ENCODE data around the gene NRROS.

Gene NRROS

DNA sequence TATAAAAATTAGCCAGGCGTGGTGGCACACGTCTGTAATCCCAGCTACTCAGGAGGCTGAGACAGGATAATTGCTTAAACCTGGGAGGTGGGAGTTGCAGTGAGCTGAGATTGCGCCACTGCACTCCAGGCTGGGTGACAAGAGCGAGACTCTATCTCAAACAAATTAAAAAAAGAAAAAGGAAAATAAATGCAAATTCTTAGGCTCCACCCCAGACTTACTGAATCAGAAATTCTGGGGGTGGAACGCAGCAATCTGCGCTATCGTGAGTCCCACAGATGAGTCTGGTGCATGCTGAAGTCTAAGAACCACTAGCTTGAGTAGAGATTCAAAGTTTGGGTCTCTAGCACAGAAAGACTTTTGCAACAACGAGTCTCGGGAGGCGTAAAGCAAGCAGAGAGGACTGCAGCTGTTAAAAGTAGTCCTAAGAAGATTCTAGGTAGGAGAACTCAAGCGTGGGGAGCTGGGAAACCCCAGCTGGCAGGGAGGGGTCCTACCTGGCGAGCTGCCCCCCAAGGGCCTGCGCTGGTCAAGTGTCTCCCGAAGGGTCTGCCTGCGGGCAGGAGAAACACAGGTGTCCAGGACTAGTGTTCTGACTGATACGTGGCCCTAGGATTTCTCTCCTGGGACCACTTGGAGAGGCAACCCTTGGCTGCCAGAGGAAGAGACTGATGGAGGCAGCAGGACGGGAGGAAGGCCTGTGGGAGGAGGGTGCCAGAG lies 50.6 kb downstream of the NRROS start:
- no peak for DNase-seq

DNA sequence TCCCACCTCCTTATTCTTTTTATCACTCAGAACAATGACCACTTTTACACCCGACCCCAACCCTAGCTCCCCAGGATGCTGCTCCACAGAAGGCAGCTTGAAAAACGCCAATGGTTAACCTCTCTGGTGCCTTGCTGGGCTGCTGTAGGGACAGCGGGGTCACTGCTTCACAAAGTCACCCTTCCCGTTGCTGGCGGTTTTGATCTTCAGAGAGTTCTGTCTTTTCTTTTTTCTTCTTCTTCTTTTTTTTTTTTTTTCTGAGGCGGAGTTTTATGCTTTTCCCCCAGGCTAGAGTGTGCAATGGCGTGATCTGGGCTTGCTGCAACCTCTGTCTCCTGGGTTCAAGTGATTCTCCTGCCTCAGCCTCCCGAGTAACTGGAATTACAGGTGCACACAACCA lies 51.9 kb downstream of the NRROS start:
- DNase-seq, result no peak

DNA sequence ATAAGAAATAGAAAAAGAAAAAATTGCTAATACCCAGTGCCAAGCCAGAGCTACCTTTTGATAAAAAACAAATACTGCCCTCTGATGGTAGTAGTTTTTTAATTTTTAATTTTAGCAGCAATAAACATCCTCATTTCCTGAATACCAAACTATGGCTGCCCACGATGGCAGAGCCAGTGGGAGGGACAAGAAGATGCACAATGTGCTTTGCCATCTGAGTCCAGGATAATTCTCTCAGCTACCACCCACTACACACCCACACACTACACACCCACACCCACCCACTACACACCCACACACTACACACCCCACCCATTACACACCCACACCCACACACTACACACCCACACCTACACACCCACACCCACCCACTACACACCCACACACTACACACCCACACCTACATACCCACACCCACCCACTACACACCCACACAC lies 54.7 kb downstream of the NRROS start:
- no peak for DNase-seq

DNA sequence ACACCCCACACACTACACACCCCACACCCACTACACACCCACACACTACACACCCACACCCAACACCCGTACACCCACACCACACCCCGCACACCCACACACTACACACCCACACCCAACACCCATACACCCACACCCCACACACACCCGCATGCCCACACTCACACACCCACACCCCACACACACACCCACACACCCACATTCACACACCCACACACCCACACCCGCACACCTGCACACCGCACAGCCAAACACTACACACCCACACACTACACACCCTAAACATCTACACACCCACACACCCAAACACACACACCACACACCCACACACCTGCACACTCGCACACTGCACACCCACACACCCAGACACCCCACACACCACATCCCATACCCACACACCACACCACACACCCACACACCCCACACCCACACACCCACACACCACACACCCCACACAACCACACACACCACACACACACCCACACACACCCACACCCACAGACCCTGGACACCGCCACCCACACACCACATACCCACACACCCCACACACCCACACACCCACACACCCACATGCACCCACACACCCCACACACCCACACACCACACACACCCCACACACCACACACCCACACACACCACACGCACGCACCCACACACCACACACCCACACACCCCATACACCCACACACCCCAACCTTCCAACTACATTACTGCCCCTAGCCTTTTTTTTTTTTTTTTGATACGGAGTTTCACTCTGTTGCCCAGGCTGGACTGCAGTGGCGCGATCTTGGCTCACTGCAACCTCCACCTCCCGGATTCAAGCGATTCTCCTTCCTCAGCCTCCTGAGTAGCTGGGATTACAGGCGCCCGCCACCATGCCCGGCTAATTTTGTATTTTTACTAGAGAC lies 55.7 kb downstream of the NRROS start:
- DNase-seq, result no peak

DNA sequence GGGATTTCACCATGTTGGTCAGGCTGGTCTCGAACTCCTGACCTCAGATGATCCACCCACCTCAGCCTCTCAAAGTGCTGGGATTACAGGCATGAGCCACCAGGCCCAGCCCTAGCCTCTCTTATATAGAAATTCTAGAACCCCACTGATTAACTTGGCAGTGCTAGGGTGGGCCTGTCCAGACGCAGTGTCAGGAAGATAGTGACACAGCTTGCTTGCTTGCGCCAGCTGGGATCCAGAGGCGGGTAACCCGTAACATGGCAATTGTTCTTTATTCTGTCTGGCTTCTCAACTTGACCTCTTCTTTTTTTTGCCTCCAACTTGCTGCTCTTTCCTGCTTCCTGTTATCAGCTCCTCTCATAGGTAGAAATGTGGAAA lies 56.3 kb downstream of the NRROS start:
- DNase-seq, result no peak

DNA sequence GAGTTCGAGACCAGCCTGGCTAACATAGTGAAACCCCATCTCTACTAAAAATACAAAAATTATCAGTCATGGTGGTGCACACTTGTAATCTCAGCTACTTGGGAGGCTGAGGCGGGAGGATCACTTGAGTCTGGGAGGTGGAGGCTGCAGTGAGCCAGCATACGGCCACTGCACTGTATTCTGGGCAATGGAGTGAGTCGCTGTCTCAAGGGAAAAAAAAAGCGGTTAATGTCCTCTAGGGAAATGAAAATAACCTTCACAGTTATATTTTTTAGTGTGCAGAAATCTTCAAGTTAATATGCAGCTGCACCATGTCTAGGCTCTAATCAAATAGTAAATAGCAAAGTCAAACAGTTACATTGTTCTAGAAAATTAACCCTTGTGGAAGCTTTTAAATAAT lies 57.8 kb downstream of the NRROS start:
- DNase-seq, result no peak

DNA sequence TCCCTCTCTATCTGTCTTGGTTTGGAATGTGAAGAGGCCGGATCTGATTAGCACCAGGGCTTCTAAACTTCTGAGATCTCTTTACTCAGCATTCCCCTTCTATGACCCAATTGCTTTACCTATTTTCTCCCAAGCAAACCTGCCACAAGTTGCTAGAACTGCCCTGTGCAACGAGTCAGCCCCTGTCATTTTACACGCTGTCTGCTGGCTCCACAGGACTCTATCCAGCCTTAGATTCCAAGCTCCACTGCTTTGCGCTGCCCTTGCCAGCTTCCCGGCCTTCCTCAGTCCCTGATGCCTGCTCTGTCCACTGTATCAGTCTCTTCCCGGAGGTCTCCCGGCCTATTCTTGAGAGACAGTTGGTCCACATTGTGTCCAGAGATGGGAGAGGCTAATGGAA lies 60.3 kb downstream of the NRROS start:
- no peak for DNase-seq

DNA sequence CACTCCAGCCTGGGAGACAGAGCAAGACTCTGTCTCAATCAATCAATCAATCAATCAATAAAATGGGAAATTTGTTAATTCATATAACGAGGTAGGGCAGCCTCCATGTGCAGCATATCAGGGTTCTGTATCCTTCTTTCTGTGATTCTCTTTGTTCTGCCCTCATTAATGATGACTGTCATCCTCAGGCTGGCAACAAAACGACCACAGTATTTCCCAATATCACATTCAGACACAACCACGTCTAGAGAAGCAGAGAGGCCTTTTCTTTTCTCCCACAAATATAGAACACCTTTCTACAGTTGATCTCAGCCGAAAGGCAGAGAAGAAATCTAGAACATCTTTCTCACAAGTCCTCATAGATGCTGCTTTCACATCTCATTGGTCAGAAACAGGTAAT lies 61.3 kb downstream of the NRROS start:
- DNase-seq, result no peak

DNA sequence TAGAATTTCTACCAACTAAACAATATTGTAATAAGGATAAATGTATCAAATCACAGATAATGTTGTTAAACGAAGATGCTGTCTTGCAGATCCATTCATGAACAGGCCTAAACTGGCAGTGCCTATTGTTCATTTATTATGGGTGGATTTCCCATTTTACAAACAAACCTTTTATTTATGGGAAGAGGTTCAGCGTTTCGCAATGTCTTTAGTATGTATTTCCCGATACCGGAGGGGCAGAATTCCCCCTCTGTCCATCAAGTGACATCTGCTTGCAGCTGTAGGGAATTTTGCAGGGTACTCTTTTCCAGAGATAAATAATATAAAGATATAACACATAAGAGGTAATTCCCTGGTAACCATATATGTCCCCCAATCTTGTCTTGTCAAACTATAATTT lies 66.8 kb downstream of the NRROS start:
- DNase-seq, result no peak

DNA sequence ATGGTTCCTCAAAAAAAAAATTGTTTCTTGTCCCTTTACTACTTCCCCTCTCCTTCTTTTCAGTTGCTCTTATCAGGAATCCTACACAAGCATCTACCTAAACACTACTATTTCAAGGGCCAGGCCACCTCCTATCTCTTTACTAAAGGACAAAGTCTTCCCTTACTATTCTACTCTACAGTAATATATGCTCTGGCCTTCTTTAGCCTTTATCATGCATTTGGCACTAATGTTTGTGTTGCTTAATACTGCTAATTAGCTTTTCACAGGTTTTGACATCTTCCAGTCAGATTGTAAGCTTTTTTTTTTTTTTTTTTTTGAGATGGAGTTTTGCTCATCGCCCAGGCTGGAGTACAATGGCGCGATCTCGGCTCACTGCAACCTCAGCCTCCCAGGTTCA lies 67.2 kb downstream of the NRROS start:
- no peak for DNase-seq

DNA sequence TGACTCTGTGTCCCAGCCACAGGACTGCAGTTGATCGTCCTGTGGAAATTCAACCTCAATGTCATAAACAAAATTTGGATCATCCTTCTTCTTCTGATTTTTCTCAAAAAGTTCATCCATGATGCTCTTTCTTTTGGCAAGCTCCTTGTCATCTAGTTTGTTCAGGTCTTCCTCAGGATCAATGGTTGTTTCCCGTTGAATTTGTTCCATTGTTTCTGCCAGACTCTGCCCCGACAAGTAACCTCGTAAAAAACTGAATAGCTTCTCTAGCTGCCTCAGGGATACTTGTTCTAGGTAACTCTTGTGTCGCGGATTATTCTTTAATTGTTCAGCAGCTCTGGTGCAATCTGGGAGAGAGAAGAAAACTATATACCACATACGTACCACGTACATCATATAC lies 68.1 kb downstream of the NRROS start:
- no peak for DNase-seq

DNA sequence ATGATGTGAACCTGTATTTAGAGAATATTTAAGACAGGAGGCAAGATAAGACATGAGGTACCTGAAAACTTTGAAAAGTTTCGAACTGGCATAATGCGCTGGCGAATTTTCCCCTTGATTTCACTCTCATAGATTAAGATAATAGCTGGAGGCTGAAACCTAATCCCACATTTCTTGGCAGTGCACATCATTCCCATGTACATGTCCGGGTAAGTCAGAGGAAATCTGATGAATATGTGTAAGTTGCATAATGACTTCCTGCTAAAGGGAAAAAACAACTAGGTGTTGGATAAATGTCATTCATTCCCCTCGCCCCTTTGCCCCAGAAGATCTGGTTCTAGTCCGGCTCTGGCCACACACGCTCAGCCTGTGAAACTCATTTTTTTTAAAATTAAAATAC lies 69.0 kb downstream of the NRROS start:
- DNase-seq, result no peak

Measured in NCI-H187 treated with DMSO at 0.1 percent for 48 hours (cell line).